NK-92 (cell line): ENCODE results near the gene MIA.
"Not testable (repeated sequence)": the region's sequence is repeated elsewhere in the genome, so short reads cannot be mapped to it uniquely, and the experiment has no call there.

Source experiments
- DNase-seq: peaks from one replicate; lab custom pipeline; 2025; ENCODE audit not compliant: unreplicated experiment; lab: John Stamatoyannopoulos, UW

The MIA gene

GRCh38 chr19:40777937-40778705 is 2.8 kb downstream of the MIA start, which contains the start of gene RAB4B:
RAB4B (plus strand) TSS chr19:40778247; CDS start chr19:40778376, 129 bp downstream.
- peak; percentile 98 for DNase-seq

GRCh38 chr19:40778706-40779284 is 3.5 kb downstream of the MIA start:
- DNase-seq: no peak

- no peak for DNase-seq
Observed at GRCh38 chr19:40780582-40780981, 5.3 kb downstream of the MIA start.

- DNase-seq: no peak
Observed at GRCh38 chr19:40781140-40781539, 5.8 kb downstream of the MIA start.

GRCh38 chr19:40783711-40784110 is 8.4 kb downstream of the MIA start:
- no peak for DNase-seq

- not testable (repeated sequence) for DNase-seq
Observed at GRCh38 chr19:40784146-40784545, 8.8 kb downstream of the MIA start.

GRCh38 chr19:40785526-40785925 is 10.2 kb downstream of the MIA start:
- no peak for DNase-seq

GRCh38 chr19:40786060-40787037 is 11.0 kb downstream of the MIA start:
- DNase-seq: no peak

GRCh38 chr19:40791349-40791748 is 16.0 kb downstream of the MIA start:
- no peak for DNase-seq

- DNase-seq: no peak
Observed at GRCh38 chr19:40791996-40792395, 16.7 kb downstream of the MIA start.

GRCh38 chr19:40797166-40797962 is 22.0 kb downstream of the MIA start:
- DNase-seq: no peak

- DNase-seq: no peak
Observed at GRCh38 chr19:40797963-40798682, 22.8 kb downstream of the MIA start.

- DNase-seq: peak; percentile 99
Observed at GRCh38 chr19:40798683-40799557, 23.6 kb downstream of the MIA start, which contains the start of gene EGLN2. EGLN2 (plus strand) TSS chr19:40799191; CDS start chr19:40800573, 1,382 bp downstream.

- no peak for DNase-seq
Observed at GRCh38 chr19:40799558-40800338, 24.4 kb downstream of the MIA start.

GRCh38 chr19:40800339-40800996 is 25.1 kb downstream of the MIA start:
- no peak for DNase-seq

- DNase-seq: no peak
Observed at GRCh38 chr19:40800997-40801377, 25.7 kb downstream of the MIA start.

- no peak for DNase-seq
Observed at GRCh38 chr19:40801426-40802299, 26.3 kb downstream of the MIA start.
